Measurements from ENCODE around the gene UHMK1.
"Not testable (repeated sequence)": the region's sequence is repeated elsewhere in the genome, so short reads cannot be mapped to it uniquely, and the experiment has no call there.

UHMK1 gene

GRCh38 chr1:162497723-162498495 is at the start of gene UHMK1:
TSS of gene UHMK1 (plus strand) at chr1:162497818. CDS start at chr1:162498001, 183 bp downstream.
- peak; percentile 73 to 87 (median 78) for DNase-seq (ENCODE audit: low read depth in 4 of 4, low spot score in 1 of 4)

GRCh38 chr1:162454361-162454760 is 43.3 kb upstream of the UHMK1 start:
- DNase-seq (ENCODE audit: low read depth in 4 of 4, low spot score in 1 of 4), result not testable (repeated sequence)

GRCh38 chr1:162456323-162456722 is 41.3 kb upstream of the UHMK1 start:
- no peak for DNase-seq (ENCODE audit: low read depth in 4 of 4, low spot score in 1 of 4)

GRCh38 chr1:162458236-162458635 is 39.4 kb upstream of the UHMK1 start:
- no peak for DNase-seq (ENCODE audit: low read depth in 4 of 4, low spot score in 1 of 4)

GRCh38 chr1:162462425-162462824 is 35.2 kb upstream of the UHMK1 start:
- DNase-seq (ENCODE audit: low read depth in 4 of 4, low spot score in 1 of 4), result not testable (repeated sequence)

DNA sequence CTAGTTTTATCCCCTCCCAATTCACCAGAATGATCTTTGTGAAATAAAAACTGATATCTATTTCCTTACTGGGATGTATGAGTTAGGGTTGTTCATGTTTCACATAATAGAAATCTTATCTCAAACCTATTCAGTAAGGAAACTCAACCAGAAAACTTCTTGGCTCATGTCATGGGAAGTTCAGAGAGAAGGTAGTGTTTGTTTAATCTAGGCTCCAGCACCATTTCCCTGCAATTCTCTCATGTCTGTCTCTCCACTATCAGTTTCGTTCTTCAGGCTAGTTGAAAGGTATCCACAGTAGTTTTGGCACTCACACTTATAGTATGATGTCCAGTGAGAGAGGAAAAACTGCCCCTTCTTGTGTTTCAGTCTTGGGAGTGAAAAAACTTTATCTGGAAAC is 34.6 kb upstream of the UHMK1 start:
- DNase-seq (ENCODE audit: low read depth in 4 of 4, low spot score in 1 of 4), result no peak

- DNase-seq (ENCODE audit: low read depth in 4 of 4, low spot score in 1 of 4), result no peak
Measured at GRCh38 chr1:162466797-162467196, 30.8 kb upstream of the UHMK1 start.

- no peak for DNase-seq (ENCODE audit: low read depth in 4 of 4, low spot score in 1 of 4)
Measured at GRCh38 chr1:162470216-162470615, 27.4 kb upstream of the UHMK1 start.

DNA sequence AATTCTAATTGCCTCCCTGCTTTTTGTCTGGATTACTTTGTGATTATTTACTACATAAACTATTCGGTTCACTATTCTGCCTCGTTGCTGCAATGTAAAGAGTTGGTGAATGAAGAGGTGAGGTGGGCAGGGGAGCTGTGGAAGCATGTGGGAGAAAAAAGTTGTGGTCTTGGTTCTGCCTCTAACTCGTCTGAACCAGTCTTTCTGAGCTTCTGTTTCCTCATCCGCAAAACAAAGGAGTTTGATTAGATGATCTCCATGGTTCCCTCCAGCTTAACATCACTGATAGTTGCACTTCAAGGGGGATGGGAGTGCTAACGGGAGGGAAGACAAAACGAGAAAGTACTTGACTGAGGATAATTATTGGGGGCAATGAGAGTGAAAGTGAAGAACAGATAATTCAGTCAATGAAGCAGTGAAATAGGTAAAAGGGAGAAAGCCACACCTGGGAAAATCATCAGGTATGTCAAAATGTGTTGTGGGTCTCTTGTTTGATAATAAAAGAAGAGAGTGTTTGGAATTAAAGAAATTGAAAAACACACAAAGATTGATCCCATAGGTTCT is 26.2 kb upstream of the UHMK1 start:
- DNase-seq (ENCODE audit: low read depth in 4 of 4, low spot score in 1 of 4), result no peak

- no peak for DNase-seq (ENCODE audit: low read depth in 4 of 4, low spot score in 1 of 4)
Measured at GRCh38 chr1:162475089-162475488, 22.5 kb upstream of the UHMK1 start.

GRCh38 chr1:162475539-162476185 is 22.0 kb upstream of the UHMK1 start:
- DNase-seq (ENCODE audit: low read depth in 4 of 4, low spot score in 1 of 4), result no peak

- no peak for DNase-seq (ENCODE audit: low read depth in 4 of 4, low spot score in 1 of 4)
Measured at GRCh38 chr1:162476620-162477019, 21.0 kb upstream of the UHMK1 start.

GRCh38 chr1:162485236-162485635 is 12.4 kb upstream of the UHMK1 start:
- DNase-seq (ENCODE audit: low read depth in 4 of 4, low spot score in 1 of 4), result no peak

DNA sequence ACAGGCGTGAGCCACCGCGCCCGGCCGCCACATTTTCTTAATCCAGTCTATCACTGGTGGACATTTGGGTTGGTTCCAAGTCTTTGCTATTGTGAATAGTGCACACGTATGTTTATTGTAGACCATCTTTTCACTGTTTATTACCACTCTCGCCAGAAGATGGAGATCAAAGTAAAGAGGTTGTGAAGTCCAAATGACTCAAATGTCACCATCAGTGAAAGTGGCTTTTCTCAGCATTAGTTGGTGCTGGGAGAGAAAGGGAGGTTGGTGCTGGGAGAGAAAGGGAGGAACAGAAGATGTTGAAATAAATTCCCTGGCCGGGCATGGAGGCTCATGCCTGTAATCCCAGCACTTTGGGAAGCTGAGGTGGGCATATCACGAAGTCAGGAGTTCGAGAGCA is 10.4 kb upstream of the UHMK1 start:
- DNase-seq (ENCODE audit: low read depth in 4 of 4, low spot score in 1 of 4), result no peak

- DNase-seq (ENCODE audit: low read depth in 4 of 4, low spot score in 1 of 4), result no peak
Measured at GRCh38 chr1:162488219-162488618, 9.4 kb upstream of the UHMK1 start.

GRCh38 chr1:162495531-162496233 is 1.9 kb upstream of the UHMK1 start:
- DNase-seq (ENCODE audit: low read depth in 4 of 4, low spot score in 1 of 4), result not testable (repeated sequence)

DNA sequence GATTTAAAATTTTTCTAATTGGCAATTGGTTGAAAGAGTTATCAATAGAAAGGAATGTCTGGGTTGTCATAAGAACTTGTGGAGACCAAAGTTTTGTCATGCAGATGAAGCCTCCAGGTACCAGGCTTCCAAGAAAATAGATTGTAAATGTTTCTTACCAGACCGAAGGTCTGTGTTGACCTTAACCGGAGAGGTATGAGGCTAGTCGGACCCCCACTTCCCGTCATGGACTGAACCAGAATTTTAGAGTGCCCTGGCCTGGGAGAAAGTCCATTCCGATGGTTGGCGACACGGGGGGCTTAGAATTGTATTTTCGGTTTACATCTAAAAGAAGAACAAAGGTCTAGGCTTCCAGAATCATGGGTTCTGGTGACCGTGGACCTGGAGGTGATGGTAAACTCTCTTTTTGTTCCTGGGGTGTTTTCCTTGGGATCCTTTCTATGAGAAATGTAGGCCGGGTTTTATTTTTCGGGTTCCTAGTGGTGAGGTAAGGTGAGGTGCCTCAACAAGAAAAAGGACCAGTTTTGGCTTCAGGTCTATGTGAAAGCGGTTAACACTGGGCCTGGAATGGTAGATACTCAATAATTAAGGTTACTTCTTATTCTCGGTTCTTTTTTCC is 405 bp upstream of the UHMK1 start:
- DNase-seq (ENCODE audit: low read depth in 4 of 4, low spot score in 1 of 4), result no peak

DNA sequence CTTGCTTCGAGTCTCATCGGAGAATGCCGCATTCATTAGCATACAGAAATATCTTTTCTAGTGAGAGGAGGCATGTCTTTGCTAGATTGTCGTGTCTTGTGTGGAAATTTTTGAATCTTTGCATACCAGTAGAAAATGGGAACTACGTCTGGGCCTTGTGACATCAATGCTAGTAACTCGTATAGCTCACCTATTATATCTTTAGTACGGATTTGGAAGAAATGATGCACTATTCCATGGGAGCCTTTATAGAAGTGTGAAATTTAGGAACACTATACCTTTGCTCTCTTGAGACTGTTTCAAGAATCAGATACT is 835 bp downstream of the UHMK1 start:
- no peak for DNase-seq (ENCODE audit: low read depth in 4 of 4, low spot score in 1 of 4)

GRCh38 chr1:162500805-162501204 is 3.2 kb downstream of the UHMK1 start:
- DNase-seq (ENCODE audit: low read depth in 4 of 4, low spot score in 1 of 4), result no peak

DNA sequence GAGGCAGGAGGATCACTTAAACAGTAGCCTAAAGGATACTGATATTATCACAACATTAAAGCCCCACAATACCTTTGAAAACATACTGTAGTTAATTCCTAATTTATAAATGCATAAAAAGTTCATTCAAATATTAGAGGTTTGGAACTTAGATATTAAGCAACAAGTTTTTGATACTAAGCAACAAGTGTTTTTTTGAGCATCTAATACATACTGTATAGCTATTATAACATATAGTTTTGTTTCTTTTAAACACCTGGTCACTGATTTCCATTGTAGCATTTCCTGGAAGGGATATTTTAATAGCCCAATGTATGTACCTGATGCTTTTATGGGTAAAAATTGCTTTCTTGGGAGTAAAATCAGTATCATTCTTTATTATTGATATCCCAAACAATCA is 4.5 kb downstream of the UHMK1 start:
- no peak for DNase-seq (ENCODE audit: low read depth in 4 of 4, low spot score in 1 of 4)

- DNase-seq (ENCODE audit: low read depth in 4 of 4, low spot score in 1 of 4), result no peak
Measured at GRCh38 chr1:162502928-162503327, 5.3 kb downstream of the UHMK1 start.

All from stimulated activated CD4-positive, alpha-beta T cell treated with anti-CD3 and anti-CD28 coated beads, Interleukin-1b, Interleukin-23, amount 100 ng/mL, for 24 hours (primary cell).